H9 (cell line): ENCODE data around the gene F7. TPM values are rescaled to one million over a fixed set of nuclear protein-coding genes. Genes with fewer than 3 reads are reported as not detected.
"Not testable (repeated sequence)": the region's sequence is repeated elsewhere in the genome, so short reads cannot be mapped to it uniquely, and the experiment has no call there.

ENCODE experiments used
- DNase-seq: peaks from one replicate; pipeline ENCODE4 v3.0.0-alpha.2; 2017
- H2AFZ ChIP-seq: one replicate; pipeline ENCODE4 v1.6.1; 2013; ENCODE audit warnings: mild to moderate bottlenecking, low read length, control low read depth, moderate library complexity
- H2AK5ac ChIP-seq: 2 replicates; pipeline ENCODE4 v1.6.1; 2013; ENCODE audit warnings: low read length, control low read depth, mixed read lengths; ENCODE audit not compliant: insufficient read length
- H2BK120ac ChIP-seq: one replicate; pipeline ENCODE4 v1.6.1; 2013; ENCODE audit warnings: low read depth, mild to moderate bottlenecking, low read length, control low read depth, inconsistent platforms; ENCODE audit not compliant: poor library complexity, severe bottlenecking
- H2BK12ac ChIP-seq: 2 replicates; pipeline ENCODE4 v1.6.1; 2013; ENCODE audit warnings: low read length, control low read depth, mixed read lengths, low read depth; ENCODE audit not compliant: insufficient read length
- H2BK15ac ChIP-seq: 2 replicates; pipeline ENCODE4 v1.6.1; 2013; ENCODE audit warnings: low read depth, low read length, control low read depth
- H2BK20ac ChIP-seq: one replicate; pipeline ENCODE4 v1.6.1; 2013; ENCODE audit warnings: low read depth, mild to moderate bottlenecking, low read length, control low read depth, inconsistent platforms; ENCODE audit not compliant: poor library complexity, severe bottlenecking
- H2BK5ac ChIP-seq: 2 replicates; pipeline ENCODE4 v1.6.1; 2013; ENCODE audit warnings: low read length, control low read depth, mixed read lengths; ENCODE audit not compliant: insufficient read length
- H3K14ac ChIP-seq: 2 replicates; pipeline ENCODE4 v1.6.1; 2013; ENCODE audit warnings: low read length, control low read depth; ENCODE audit not compliant: insufficient read depth
- H3K18ac ChIP-seq: 2 replicates; pipeline ENCODE4 v1.6.1; 2013; ENCODE audit warnings: low read depth, mild to moderate bottlenecking, mixed read lengths, low read length, control low read depth; ENCODE audit not compliant: insufficient read length
- H3K23ac ChIP-seq: 2 replicates; pipeline ENCODE4 v1.6.1; 2013; ENCODE audit warnings: low read length, control low read depth, mixed read lengths, low read depth; ENCODE audit not compliant: insufficient read length
- H3K23me2 ChIP-seq: 2 replicates; pipeline ENCODE4 v1.6.1; 2013; ENCODE audit warnings: low read depth, mild to moderate bottlenecking, mixed read lengths, low read length, control low read depth; ENCODE audit not compliant: insufficient read length, poor library complexity, severe bottlenecking
- H3K27ac ChIP-seq: 2 replicates; pipeline ENCODE4 v1.5.1; 2013; ENCODE audit warnings: low read length, control low read depth, mixed read lengths, low read depth; ENCODE audit not compliant: insufficient read length
- H3K27me3 ChIP-seq: 2 replicates; pipeline ENCODE4 v1.6.1; 2013; ENCODE audit warnings: low read length, control low read depth, inconsistent platforms; ENCODE audit not compliant: insufficient read depth
- H3K4ac ChIP-seq: 2 replicates; pipeline ENCODE4 v1.6.1; 2013; ENCODE audit warnings: low read depth, mild to moderate bottlenecking, control low read depth, inconsistent platforms, low read length, moderate library complexity
- H3K4me1 ChIP-seq: 2 replicates; pipeline ENCODE4 v1.6.1; 2013; ENCODE audit warnings: low read length, control low read depth, inconsistent platforms; ENCODE audit not compliant: insufficient read depth
- H3K4me2 ChIP-seq: 2 replicates; pipeline ENCODE4 v1.6.1; 2013; ENCODE audit warnings: low read length, control low read depth, mixed read lengths; ENCODE audit not compliant: insufficient read length, insufficient read depth
- H3K56ac ChIP-seq: 2 replicates; pipeline ENCODE4 v1.6.1; 2013; ENCODE audit warnings: low read depth, mild to moderate bottlenecking, mixed read lengths, low read length, control low read depth; ENCODE audit not compliant: insufficient read length
- H3K79me1 ChIP-seq: 2 replicates; pipeline ENCODE4 v1.6.1; 2013; ENCODE audit warnings: low read depth, mild to moderate bottlenecking, moderate library complexity, low read length, control low read depth, inconsistent platforms; ENCODE audit not compliant: insufficient read depth, poor library complexity, severe bottlenecking
- H3K79me2 ChIP-seq: 2 replicates; pipeline ENCODE4 v1.6.1; 2013; ENCODE audit warnings: low read length, control low read depth, inconsistent platforms; ENCODE audit not compliant: insufficient read depth
- H3K9ac ChIP-seq: 2 replicates; pipeline ENCODE4 v1.6.1; 2013; ENCODE audit warnings: low read length, control low read depth, mixed read lengths; ENCODE audit not compliant: insufficient read length; ENCODE audit errors: extremely low read depth
- H3K9me3 ChIP-seq: one replicate; pipeline ENCODE4 v1.6.1; 2013; ENCODE audit warnings: low read depth, low read length, inconsistent platforms; ENCODE audit not compliant: control insufficient read depth
- H3T11ph ChIP-seq: one replicate; pipeline ENCODE4 v1.6.1; 2013; ENCODE audit warnings: mild to moderate bottlenecking, low read length, control low read depth, inconsistent platforms
- H4K20me1 ChIP-seq: one replicate; pipeline ENCODE4 v1.6.1; 2013; ENCODE audit not compliant: control insufficient read depth, insufficient read length, insufficient read depth
- H4K5ac ChIP-seq: 2 replicates; pipeline ENCODE4 v1.6.1; 2013; ENCODE audit warnings: low read depth, mild to moderate bottlenecking, mixed read lengths, low read length, control low read depth; ENCODE audit not compliant: insufficient read length
- H4K8ac ChIP-seq: replicated peaks from 2 replicates; pipeline ENCODE4 v1.6.1; 2013; ENCODE audit warnings: low read length, control low read depth, mixed read lengths, low read depth; ENCODE audit not compliant: insufficient read length
- H4K91ac ChIP-seq: 2 replicates; pipeline ENCODE4 v1.6.1; 2013; ENCODE audit warnings: low read depth, mild to moderate bottlenecking, moderate library complexity, mixed read lengths, low read length, control low read depth; ENCODE audit not compliant: insufficient read length
- H3K27ac Mint-ChIP-seq, 3 experiments: 2 replicates in 2 of 3; 3 replicates in 1 of 3; pipeline ENCODE4 v1.8.0; 2020 to 2021; ENCODE audit warnings: mixed read lengths in 3 of 3, mild to moderate bottlenecking in 1 of 3, moderate library complexity in 1 of 3
- H3K27me3 Mint-ChIP-seq: 2 replicates; pipeline ENCODE4 v1.8.0; 2021; ENCODE audit warnings: low read depth, mild to moderate bottlenecking, moderate library complexity, mixed read lengths
- H3K36me3 Mint-ChIP-seq, 3 experiments: 2 replicates in 2 of 3; 3 replicates in 1 of 3; pipeline ENCODE4 v1.8.0; 2020 to 2021; ENCODE audit warnings: low read depth in 3 of 3, mixed read lengths in 3 of 3; ENCODE audit not compliant: insufficient read depth in 1 of 3
- H3K4me1 Mint-ChIP-seq, 2 experiments: 2 replicates each; pipeline ENCODE4 v1.8.0; 2020; ENCODE audit warnings: mixed read lengths in 2 of 2
- H3K4me3 Mint-ChIP-seq, 2 experiments: 2 replicates in 1 of 2; 3 replicates in 1 of 2; pipeline ENCODE4 v1.8.0; 2020 to 2021; ENCODE audit warnings: mild to moderate bottlenecking in 2 of 2, mixed read lengths in 2 of 2, moderate library complexity in 1 of 2
- H3K9me3 Mint-ChIP-seq, 2 experiments: 2 replicates in 1 of 2; 3 replicates in 1 of 2; pipeline ENCODE4 v1.8.0; 2020; ENCODE audit warnings: mild to moderate bottlenecking in 2 of 2, mixed read lengths in 2 of 2, moderate library complexity in 1 of 2
- CTCF ChIP-seq: fragments of 200-600 bp; sonication (generic); conservative IDR thresholded peaks from 3 replicates; pipeline ENCODE4 v1.8.0; 2021; ENCODE audit warnings: antibody characterized with exemption, mild to moderate bottlenecking
- WGBS: extraction: QIAGEN DNeasy Blood & Tissue Kit; methylation state at CpG from one replicate; pipeline ENCODE4 v1.1.7; 2013; ENCODE audit warnings: missing lambda C conversion rate, low lambda C conversion rate, mixed read lengths; ENCODE audit not compliant: insufficient read length; ENCODE audit errors: extremely low coverage; 5-methylcytosine and 5-hydroxymethylcytosine counted together
- total RNA-seq: library from RNA; stranded (reverse); gene quantifications from 2 replicates; pipeline ENCODE4 v1.2.1, GENCODE V29; 2021

Gene F7
- total RNA-seq, 1 experiment from 2014 or later, result 0.81 TPM

- no peak overlapping the region for H2BK15ac ChIP-seq
- Mint-ChIP-seq H3K4me3 (peak overlapping the region; percentile 10 to 60; a peak in 4 of 5 replicates), H3K9me3 (peaks cover 3 to 8% of the 10 kb centered on the region in 2 experiments; a peak in 4 of 5 replicates), H3K27me3 (peaks cover 26% of the 10 kb centered on the region), H3K36me3 (peaks cover 3 to 5% (median 4%) of the 10 kb centered on the region in 3 experiments; a peak in 4 of 7 replicates), H3K4me1 (peaks cover 0 to 9% of the 10 kb centered on the region in 2 experiments; a peak in 2 of 4 replicates), H3K27ac (no peak overlapping the region)
- H3K4me1 ChIP-seq, result no peaks in the 10 kb centered on the region; the same call in 1 of the 2 replicates
- H2BK20ac ChIP-seq, result no peak overlapping the region
- H2AK5ac ChIP-seq, result no peak overlapping the region
- DNase-seq, result no peak
- no peak overlapping the region for H2BK12ac ChIP-seq
- no peak overlapping the region for H2AFZ ChIP-seq
- H4K5ac ChIP-seq, result no peak overlapping the region
- TF ChIP-seq CTCF, result no peak
- H3K9me3 ChIP-seq, result no peaks in the 10 kb centered on the region
- H3K4ac ChIP-seq, result no peak overlapping the region
- H3K14ac ChIP-seq, result peak overlapping the region; percentile 4; the same call in 1 of the 2 replicates
- no peak overlapping the region for H4K8ac ChIP-seq
- no peaks in the 10 kb centered on the region for H3K79me1 ChIP-seq
- WGBS, result no CpG with 5 or more reads among the region's 49 CpGs
- H3T11ph ChIP-seq, result no peak overlapping the region
- H2BK5ac ChIP-seq, result no peak overlapping the region
- no peak overlapping the region for H3K18ac ChIP-seq
- peak overlapping the region; percentile 33 for H3K4me2 ChIP-seq
- no peak overlapping the region for H4K91ac ChIP-seq
- H2BK120ac ChIP-seq, result no peak overlapping the region
- H3K9ac ChIP-seq, result no peak overlapping the region
- H3K23ac ChIP-seq, result no peak overlapping the region
- peaks cover 29% of the 10 kb centered on the region; the same call in 1 of the 2 replicates for H3K27me3 ChIP-seq
- no peak overlapping the region for H3K27ac ChIP-seq
- no peak overlapping the region for H3K56ac ChIP-seq
- peaks cover 4% of the 10 kb centered on the region for H4K20me1 ChIP-seq
- H3K79me2 ChIP-seq, result no peaks in the 10 kb centered on the region
- peaks cover 4% of the 10 kb centered on the region for H3K23me2 ChIP-seq
Measured at GRCh38 chr13:113110852-113111315, 5.3 kb downstream of the F7 start.

DNA sequence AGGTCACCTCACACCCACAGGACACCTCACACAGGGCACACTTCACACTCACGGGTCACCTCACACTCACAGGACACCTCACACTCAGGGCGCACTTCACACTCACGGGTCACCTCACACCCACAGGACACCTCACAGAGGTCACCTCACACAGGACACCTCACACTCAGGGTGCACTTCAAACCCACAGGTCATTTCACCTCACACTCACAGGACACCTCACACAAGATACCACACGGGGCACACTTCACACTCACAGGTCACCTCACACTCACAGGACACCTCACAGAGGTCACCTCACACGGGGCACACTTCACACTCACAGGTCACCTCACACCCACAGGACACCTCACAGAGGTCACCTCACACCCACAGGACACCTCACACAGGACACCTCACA lies 6.2 kb downstream of the F7 start:
- H3K27me3 Mint-ChIP-seq, result peaks cover 34% of the 10 kb centered on the region
- H3K9me3 Mint-ChIP-seq, H4K8ac ChIP-seq: not testable (repeated sequence)

More for the DNA sequence above, 6.2 kb downstream of the F7 start:
- not testable (repeated sequence) for H3K79me2 ChIP-seq, H3K27ac ChIP-seq, H3K4me1 ChIP-seq, H3K23ac ChIP-seq, H3K4me3 Mint-ChIP-seq, H3K9me3 ChIP-seq, H4K91ac ChIP-seq, H3K27ac Mint-ChIP-seq, H3K56ac ChIP-seq, H3K23me2 ChIP-seq, H3K18ac ChIP-seq, DNase-seq, H3K79me1 ChIP-seq, H2BK12ac ChIP-seq, H3K36me3 Mint-ChIP-seq, H2AFZ ChIP-seq, H3T11ph ChIP-seq, H4K20me1 ChIP-seq, H2BK15ac ChIP-seq, H3K9ac ChIP-seq, H3K14ac ChIP-seq, H2BK20ac ChIP-seq, H2AK5ac ChIP-seq, H2BK5ac ChIP-seq, H3K4ac ChIP-seq, H4K5ac ChIP-seq, H3K4me1 Mint-ChIP-seq, H3K4me2 ChIP-seq, H2BK120ac ChIP-seq
- WGBS, result no CpG with 5 or more reads among the region's 5 CpGs
- peaks cover 29% of the 10 kb centered on the region; the same call in 1 of the 2 replicates for H3K27me3 ChIP-seq
